GM12864 (cell line): Measurements from ENCODE around the gene RNF212B.
A peak's percentile ranks its signal among the peaks of the same experiment; 100 is the strongest.
"Not testable (repeated sequence)": the region's sequence is repeated elsewhere in the genome, so short reads cannot be mapped to it uniquely, and the experiment has no call there.

Source experiments
- DNase-seq: peaks from one replicate; pipeline ENCODE4 v3.0.0-alpha.2; 2011; ENCODE audit warnings: low read depth
- H3K4me3 ChIP-seq: 2 replicates; pipeline ENCODE4 v1.5.1; 2011; ENCODE audit warnings: mild to moderate bottlenecking, low read depth, low read length, control low read depth
- CTCF ChIP-seq: IDR thresholded peaks from 2 replicates; pipeline ENCODE4 v1.5.1; 2011; ENCODE audit warnings: low read depth, mild to moderate bottlenecking, moderate library complexity, low read length, control low read depth, inconsistent platforms; ENCODE audit errors: missing control alignments

Gene RNF212B

GRCh38 chr14:23269193-23269592 is 31.5 kb downstream of the RNF212B start:
- H3K4me3 ChIP-seq = no peak overlapping the region
- no peak for DNase-seq
- no peak for TF ChIP-seq CTCF

GRCh38 chr14:23275412-23275811 is 37.7 kb downstream of the RNF212B start:
- no peak overlapping the region for H3K4me3 ChIP-seq
- no peak for TF ChIP-seq CTCF
- no peak for DNase-seq

- TF ChIP-seq CTCF = no peak
- no peak overlapping the region for H3K4me3 ChIP-seq
- no peak for DNase-seq
Measured at GRCh38 chr14:23277189-23277588, 39.5 kb downstream of the RNF212B start.

- DNase-seq, H3K4me3 ChIP-seq: not testable (repeated sequence)
Measured at GRCh38 chr14:23277928-23278327, 40.2 kb downstream of the RNF212B start.

GRCh38 chr14:23281247-23281646 is 43.5 kb downstream of the RNF212B start:
- no peak overlapping the region for H3K4me3 ChIP-seq
- TF ChIP-seq CTCF = no peak
- DNase-seq = no peak

GRCh38 chr14:23284654-23285529 is 47.2 kb downstream of the RNF212B start:
- no peak for TF ChIP-seq CTCF
- no peak for DNase-seq
- H3K4me3 ChIP-seq = peak overlapping the region; percentile 80

GRCh38 chr14:23285530-23286019 is 47.8 kb downstream of the RNF212B start:
- H3K4me3 ChIP-seq = peak overlapping the region; percentile 80
- TF ChIP-seq CTCF = no peak
- no peak for DNase-seq
